ENCODE data around the gene RNU7-1.
"Not testable (repeated sequence)": the region's sequence is repeated elsewhere in the genome, so short reads cannot be mapped to it uniquely, and the experiment has no call there.

Gene RNU7-1

DNA sequence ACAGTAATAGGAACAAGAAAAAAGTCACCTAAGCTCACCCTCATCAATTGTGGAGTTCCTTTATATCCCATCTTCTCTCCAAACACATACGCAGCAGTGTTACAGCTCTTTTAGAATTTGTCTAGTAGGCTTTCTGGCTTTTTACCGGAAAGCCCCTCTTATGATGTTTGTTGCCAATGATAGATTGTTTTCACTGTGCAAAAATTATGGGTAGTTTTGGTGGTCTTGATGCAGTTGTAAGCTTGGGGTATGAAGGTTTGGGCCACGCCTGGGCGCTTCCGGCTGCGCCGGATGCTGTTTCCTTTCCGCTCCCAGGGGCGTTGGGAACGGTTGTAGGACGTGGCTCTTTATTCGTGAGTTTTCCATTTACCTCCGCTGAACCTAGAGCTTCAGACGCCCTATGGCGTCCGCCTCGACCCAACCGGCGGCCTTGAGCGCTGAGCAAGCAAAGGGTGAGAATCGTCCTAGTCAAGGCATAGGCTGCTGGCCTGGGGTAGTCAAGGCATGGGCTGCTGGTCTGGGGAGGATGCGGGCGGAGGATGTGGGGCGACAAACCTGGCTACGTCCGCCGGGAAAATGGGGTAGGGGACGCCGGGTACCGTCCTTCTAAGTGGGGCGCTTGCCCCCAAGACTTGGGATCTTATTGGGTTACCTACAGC lies at the start of gene RNU7-1, which contains the start of gene C12orf57:
Gene RNU7-1, plus strand, starts transcription at position 95 of the 659 bp plus-strand sequence.
Gene C12orf57, plus strand, starts transcription at position 301 of the 659 bp plus-strand sequence. Its CDS starts 100 bp downstream, at position 401.
- peak; percentile 92 for DNase-seq

DNA sequence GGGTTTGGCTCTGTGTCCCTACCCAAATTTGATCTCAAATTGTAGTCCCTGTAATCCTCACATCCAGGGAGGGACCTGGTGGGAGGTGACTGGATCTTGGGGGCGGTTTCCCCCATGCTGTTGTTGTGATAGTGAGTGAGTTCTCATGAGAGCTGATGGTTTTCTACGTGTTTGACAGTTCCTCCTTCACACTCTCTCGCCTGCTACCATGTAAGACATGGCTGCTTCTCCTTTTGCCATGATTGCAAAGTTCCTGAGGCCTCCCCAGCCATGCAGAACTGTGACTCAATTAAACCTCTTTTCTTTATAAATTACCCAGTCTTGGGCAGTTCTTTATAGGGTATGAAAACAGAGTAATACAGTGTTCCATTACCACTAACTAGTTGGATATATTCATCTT lies 49.3 kb upstream of the RNU7-1 start:
- no peak for DNase-seq

DNA sequence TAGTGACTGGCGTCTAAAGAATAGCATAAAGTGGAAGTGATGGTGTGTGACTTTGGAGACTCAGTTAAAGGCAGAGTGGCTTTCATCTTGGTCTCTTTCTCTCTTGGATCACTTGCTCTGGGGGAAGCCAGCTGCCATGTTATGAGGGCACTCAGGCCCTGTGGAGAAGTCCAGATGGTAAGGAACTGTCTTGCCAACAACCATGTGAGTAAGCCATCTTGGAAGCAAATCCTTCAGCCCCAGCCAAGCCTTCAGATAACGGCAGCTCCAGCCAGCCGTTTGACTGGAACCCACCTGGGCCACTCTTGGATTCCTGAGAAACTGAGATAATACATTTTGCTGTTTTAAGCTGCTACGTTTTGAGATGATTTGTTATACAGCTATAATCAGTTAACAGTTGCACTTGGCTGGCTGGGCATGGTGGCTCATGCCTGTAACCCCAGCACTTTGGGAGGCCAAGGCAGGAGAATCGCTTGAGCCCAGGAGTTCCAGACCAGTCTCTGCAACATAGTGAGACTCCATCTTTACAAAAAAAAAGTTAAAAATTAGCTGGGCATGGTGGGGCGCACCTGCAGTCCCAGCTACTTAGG lies 46.7 kb upstream of the RNU7-1 start:
- no peak for DNase-seq

DNA sequence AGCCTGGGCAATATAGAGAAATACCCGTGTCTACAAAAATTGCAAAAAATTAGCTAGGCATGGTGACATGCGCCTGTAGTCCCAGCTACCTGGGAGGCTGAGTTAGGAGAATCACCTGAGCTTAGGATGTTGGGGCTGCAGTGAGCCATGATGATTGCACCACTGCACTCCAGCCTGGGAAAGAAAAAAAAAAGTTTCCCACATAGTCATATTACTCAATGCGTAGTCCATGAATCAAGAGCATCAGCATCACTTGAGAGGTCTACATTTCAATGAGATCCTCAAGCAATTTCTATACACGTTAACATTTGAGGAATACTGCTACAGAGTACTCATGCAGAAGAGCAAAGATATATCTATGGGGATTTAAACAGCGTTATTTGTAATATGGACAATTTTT lies 44.2 kb upstream of the RNU7-1 start:
- DNase-seq, result no peak

DNA sequence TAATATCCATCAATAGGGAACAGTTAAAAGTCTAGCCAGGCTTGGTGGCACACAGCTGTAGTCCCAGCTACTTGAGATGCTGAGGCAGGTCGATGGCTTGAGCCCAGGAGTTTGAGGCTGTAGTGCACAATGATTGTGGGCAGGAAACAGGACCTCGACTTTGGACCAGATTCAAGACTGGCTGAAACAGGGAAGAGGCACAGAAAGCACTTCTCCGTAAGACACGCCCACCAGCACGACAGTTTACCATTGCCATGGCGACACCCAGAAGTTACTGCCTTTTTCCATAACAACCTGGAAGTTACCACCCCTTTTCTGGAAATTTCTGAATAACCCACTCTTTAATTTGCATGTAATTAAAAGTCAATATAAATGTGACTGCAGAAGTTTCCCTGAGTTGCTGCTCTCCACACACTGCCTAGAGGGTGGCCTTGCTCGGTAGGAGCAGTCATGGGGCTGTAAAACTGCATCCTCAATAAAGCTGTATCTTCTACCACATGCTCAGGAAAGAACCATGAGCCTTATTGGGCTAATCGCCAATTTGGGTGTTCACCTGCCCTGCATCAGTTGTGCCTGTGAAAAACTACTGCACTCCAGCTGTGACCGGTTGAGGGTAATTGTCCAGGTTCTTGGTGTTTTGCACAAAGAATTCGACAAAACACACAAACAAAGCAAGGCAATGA lies 43.6 kb upstream of the RNU7-1 start:
- DNase-seq, result no peak

DNA sequence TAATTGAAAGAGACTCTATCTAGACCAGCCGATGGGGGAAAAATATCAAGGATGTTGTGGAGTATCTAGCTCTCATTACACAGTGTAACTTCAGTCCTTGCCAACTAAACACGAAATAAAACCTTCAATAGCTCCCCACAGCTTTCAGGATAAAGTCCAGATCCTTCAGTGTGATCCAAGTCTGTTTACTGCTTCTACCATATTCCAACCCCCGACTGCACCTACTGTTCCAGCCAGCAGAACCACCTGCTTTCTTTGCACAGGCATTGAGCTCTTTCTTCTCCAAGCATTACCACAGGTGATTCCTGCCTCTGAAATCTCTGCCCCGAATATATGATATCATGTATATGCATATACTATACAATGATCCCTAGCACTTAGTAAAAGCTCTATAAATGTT lies 41.2 kb upstream of the RNU7-1 start:
- DNase-seq, result no peak

DNA sequence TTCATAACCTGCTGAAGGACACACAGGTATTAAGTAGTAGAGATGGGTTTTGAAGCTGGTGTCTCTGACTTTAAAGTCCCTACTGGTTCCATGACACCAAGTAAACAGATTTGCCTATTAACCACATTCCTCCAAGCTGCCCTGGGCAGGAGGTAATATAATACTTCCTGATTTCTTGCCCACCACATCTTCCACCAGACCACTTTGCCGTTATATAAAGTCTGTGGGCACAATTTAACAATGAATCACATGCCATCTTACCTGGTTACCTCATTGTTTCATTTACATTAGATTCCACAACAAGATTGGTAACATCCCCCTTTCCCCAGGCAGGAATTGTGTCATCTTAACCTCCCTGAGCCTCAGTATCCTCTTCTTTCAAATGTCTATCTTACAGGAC lies 39.9 kb upstream of the RNU7-1 start:
- no peak for DNase-seq

DNA sequence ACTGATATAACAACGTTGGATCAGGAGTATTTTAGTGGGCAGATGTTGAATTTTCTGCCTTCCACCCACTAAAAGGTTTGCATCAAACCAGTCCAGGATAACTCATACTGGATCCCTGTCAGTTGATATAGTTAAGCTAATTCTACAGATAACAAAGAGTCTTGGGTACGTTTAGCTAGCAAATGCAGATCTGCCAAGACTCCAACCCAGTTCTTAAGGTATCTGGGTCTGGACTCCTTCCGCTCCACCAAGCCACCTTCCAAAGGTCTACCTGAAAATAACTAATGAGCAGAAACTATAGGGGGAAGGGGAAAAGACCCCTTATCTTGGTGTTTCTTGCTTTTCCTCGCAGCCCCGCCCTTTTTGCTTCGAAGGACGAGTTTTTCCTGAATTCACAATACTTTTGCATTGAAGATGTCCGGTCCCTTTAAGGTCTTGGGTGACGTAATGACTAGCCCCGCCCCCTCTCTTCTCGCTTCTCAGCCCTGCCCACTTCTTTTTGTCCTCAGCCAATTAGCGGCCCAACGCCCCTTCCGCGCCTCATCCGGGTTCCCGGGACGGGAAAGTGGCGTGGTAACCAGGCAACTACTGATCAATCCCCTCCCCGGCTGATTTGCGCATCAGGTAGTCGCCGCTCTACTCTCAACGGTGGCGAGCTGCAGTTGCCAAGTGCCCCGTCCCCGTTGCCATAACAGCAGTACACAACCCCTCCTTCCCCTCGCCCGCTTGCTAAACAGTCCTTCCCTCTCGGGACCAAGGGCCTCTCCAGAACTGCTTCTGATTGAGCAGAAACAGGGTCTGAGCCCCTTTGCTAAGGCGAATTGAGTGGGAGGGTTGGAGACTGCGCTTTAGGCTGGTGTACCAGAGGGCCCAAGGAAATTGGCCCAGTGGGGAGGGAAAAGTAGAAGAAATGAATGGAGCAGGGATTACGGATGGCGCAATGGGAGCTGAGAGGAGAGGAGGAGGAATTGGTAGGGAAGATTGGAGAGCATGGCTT lies 39.0 kb upstream of the RNU7-1 start, which contains the start of gene LRRC23:
Gene LRRC23, plus strand, starts transcription at position 543 of the 997 bp plus-strand sequence. CDS start 812 bp downstream, outside the sequence.
- peak; percentile 96 for DNase-seq

DNA sequence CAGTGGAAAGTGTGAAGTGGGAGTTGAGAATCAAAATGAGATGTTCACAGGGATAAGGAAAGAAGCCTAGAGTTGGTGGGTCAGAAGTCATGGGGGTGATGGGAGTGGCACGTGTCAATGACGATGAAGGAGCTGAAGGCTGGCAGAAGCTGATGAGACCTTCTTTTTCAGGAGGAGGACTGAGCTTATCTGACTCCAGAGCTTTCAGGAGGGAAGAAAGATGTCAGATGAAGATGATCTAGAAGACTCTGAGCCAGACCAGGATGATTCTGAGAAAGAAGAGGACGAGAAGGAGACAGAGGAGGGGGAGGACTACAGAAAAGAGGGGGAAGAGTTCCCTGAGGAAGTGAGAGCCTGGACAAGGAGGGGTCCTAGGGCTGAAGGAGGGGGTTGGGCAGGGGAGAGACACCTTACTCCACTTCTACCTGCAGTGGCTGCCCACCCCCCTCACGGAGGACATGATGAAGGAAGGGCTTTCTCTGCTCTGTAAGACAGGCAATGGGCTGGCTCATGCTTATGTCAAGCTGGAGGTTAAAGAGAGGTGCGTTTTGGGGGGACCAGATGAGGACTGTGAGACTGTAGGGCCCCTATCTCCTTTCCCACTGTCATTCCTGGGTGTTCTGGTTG lies 38.1 kb upstream of the RNU7-1 start:
- no peak for DNase-seq

DNA sequence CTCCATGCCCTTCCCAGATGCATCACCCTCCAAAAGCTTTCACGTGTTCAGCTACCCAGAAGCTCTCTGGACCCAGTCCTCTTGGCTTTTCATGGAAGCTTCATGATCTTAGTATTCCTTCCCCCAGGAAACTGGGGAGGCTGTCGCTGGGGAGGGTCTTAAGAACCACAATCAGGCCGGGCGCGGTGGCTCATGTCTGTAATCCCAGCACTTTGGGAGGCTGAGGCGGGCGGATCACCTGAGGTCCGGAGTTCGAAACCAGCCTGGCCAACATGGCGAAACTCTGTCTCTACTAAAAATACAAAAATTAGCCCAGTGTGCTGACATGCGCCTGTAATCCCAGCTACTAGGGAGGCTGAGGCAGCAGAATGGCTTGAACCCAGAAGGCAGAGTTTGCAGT lies 35.5 kb upstream of the RNU7-1 start:
- DNase-seq, result not testable (repeated sequence)

DNA sequence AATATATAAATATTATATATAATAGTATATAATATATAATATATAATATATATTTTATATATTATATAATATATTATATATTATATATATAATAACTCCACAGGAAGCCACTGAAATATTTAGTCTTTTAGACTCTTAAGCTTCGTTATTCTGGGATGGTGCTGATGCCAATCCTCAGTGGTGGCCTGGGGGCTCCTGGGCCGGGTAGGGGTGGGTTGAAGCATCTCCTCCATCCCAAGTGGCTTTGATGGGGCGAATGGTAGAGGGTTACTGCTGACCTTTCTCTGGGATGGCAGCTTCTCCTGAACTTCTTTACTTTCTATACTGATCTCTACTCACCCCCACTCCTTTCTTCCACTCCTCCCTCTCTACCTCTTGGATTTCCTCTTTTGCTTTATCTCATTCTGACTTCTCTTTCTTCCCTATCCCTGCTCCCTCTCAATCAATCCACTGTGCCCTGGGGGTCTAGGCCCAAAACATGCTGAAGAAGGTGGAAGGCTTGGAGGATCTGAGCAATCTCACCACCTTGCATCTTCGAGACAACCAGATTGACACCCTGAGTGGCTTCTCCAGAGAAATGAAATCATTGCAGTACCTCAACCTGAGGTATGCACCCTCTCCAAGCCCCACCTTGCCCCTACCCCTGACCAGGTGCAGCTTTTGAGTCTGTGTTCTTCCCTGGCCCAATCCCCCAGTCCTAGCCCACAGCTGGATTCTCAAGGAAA lies 34.0 kb upstream of the RNU7-1 start:
- DNase-seq, result no peak

DNA sequence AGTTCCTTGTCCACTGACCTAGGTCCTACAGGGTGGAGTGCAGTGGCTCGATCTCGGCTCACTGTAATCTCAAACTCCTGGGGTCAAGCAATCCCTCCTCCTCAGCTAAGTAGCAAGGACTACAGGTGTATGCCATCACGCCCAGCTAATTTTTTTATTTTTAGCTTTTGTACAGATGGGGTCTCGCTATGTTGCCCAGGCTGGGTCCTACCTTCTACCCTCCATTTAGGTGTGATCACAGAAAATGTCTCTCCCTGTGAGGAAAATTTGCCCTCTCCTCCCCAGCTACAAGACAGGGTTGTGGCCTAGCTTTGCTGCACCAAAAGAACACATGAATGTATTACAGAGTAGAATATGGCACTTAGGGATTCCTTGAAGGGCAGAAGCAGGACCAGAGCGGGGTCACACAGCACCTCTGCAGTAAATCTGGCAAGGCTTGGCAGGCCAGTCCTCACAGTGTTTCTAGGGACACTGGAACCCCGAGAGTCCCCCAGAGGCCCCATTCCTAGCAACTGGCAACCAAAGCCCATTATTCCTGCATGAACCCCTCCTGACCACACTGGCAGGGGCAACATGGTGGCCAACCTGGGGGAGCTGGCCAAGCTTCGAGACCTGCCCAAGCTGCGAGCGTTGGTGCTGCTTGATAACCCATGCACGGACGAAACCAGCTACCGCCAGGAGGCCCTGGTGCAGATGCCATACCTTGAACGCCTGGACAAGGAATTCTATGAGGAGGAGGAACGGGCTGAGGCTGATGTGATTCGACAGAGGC lies 31.3 kb upstream of the RNU7-1 start:
- DNase-seq, result no peak

DNA sequence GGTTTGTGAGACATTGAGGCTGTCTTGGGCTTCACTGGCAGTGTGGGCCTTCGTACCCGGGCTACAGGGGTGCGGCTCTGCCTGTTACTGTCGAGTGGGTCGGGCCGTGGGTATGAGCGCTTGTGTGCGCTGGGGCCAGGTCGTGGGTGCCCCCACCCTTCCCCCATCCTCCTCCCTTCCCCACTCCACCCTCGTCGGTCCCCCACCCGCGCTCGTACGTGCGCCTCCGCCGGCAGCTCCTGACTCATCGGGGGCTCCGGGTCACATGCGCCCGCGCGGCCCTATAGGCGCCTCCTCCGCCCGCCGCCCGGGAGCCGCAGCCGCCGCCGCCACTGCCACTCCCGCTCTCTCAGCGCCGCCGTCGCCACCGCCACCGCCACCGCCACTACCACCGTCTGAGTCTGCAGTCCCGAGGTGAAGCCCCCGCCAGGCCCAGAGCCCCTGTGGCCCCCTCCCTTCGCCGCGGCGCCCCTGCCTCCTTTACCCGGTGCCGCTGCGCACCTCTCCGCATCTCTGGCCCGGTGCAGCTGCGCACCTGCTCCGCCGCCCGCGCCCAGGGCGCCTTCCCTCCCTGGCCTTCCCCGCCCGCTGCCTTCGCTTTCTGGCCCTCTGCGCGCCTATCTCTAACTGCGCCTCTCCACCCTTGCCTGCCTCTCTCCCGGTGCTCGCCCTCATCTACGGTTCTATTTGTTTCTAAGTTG lies 29.2 kb upstream of the RNU7-1 start, which contains the start of gene ENO2:
Gene ENO2, plus strand, starts transcription at position 335 of the 701 bp plus-strand sequence. CDS start 1,253 bp downstream, outside the sequence.
- DNase-seq, result peak; percentile 47

DNA sequence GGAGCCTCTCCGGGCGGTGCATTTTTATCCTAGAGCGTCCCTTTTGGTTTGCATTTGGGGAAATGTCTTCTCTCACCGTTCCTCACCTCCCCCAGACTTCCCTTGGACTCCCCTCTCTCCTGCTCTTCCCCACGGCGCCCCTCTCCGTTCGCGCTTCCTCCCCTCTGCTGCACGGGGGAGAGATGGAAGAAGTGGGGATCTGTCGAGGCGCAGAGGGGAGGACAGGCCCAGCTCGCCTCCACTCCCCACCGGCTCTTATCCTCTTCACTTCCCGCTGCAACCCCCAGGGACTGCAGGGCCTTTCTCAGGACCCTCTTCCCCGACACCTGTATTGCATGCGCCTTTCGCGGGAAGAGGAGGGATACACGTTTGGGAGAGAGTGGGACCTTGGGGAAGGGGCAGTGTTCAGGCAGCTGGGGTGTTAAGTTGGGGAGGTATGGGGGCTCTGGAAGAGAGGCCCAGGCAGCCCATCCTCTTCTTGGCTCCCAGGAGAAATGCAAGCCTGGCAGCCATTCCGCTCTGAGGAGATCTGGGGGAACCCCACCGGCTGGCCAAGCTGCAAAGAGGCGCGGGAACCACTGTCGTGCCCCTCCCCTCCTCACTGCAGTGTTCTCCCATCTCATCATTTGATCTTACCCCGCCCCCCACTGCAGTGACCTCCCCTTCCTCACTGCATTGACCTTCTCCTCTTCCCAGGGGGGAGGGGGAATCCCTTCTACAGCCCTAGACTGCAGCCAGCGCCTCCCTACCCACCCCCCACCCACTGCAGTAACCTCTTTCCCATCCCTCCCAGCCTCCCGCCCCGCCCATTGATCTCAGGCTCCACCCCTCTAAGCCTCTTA lies 28.4 kb upstream of the RNU7-1 start:
- DNase-seq, result no peak

DNA sequence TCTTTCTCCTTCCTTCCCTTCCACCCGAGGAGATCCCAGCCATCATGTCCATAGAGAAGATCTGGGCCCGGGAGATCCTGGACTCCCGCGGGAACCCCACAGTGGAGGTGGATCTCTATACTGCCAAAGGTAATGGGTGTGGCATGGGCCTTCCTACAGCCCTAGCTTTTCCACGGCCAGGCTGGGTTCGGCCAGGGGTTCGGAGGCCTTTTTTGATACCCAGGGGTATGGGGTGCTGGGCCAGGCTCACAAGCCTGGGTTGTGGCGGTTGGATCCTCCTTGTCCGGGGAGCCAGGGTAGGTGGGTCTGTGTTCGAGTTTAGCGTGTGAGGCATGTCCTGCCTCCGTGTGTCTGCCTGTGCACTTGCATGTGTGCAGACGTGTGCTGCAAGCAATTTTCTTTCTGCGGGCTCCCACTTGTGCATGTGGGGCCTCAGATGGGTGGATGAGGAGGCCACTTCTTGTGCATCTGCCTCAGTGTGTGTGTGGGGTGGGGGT lies 27.8 kb upstream of the RNU7-1 start:
- no peak for DNase-seq

DNA sequence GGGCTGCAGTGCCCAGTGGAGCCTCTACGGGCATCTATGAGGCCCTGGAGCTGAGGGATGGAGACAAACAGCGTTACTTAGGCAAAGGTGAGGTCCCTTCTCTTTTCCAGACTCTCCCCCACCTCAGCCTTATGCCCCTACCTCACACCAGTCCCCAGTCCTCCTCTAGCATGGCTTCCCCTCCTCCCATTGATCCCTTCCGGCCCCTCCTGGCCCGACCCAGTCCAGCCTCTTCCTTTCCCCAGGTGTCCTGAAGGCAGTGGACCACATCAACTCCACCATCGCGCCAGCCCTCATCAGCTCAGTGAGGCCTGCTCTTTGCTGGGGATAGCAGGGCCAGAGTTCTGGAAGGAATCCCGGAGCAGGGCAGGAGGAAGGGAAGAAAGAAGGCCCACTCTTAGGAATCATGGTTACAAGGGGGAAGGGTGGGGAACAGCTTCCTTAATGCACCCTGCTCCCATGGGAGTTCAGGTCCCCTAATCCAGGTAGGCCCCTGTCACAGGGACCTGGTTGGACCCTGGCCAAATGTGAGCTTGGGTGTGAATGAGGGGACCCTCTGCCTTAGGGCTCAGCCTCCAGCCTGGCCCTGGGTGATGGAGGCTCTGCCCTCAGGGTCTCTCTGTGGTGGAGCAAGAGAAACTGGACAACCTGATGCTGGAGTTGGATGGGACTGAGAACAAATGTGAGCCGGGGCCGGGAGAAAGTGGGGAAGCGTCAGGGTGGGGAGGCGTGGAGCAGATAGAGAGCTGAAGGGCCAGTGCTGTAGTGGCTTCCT lies 27.0 kb upstream of the RNU7-1 start:
- DNase-seq, result no peak

DNA sequence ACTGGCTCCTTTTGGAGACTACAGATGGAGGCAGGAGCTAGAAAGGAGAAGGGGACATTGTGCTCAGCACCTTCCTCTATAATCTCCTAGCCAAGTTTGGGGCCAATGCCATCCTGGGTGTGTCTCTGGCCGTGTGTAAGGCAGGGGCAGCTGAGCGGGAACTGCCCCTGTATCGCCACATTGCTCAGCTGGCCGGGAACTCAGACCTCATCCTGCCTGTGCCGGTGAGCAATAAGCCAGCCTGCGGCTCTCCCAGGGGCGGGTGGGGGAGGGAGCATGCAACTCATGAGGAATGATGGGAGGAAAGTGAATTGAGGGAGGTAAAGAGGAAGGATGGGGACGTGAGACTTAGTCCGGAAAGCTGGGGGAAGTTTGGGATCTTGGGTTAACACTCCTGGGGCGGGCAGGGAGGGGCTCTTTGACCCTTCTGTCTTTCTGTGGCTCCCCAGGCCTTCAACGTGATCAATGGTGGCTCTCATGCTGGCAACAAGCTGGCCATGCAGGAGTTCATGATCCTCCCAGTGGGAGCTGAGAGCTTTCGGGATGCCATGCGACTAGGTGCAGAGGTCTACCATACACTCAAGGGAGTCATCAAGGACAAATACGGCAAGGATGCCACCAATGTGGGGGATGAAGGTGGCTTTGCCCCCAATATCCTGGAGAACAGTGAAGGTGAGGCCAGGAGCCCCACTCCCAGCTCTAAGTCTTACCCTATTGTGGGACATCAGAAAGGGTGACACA lies 26.0 kb upstream of the RNU7-1 start:
- no peak for DNase-seq
